IPS-NIHi11 (cell line): ENCODE measurements around the gene ALS2CL.

Experiments
- DNase-seq: peaks from one replicate; pipeline ENCODE4 v3.0.0; 2012; ENCODE audit warnings: mixed read lengths, low spot score

ALS2CL gene

DNA sequence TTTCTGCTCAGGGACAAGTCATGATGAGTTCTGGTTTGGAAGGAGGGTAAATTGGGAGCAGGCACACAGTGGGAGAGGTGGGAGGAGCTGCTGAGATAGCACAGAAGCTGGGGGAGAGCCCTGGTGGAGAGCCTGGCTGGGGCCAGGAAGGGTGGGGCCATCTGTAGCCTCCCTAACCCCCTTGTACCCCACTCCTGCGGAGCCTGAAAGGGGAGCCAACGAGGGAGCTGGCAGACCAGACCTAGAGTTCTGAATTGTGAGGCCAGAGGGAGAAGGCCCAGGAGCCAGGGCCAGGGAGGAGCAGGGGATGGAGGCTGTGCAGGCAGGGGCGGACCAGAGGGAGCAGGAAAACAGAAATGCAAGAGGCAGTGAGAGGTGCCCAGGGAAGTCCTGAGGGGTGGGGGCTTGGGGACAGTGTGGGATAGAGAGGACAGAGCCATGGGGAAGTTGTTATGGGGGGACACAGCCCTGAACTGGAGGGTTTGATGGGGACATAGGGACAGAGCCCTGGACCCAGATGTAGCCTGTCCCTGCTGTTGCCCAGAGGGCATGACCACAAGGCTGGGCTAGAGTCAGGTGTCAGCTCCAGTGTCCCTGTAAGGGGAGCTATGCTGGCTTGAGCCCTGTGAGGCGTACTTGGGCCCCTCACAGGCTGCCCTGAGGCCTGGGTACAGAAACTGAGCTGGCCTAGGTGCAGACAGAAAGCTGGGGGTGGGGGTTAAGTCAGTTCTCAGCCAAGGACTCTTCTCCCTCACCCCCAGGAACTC is 8.9 kb upstream of the ALS2CL start:
- DNase-seq = no peak

DNA sequence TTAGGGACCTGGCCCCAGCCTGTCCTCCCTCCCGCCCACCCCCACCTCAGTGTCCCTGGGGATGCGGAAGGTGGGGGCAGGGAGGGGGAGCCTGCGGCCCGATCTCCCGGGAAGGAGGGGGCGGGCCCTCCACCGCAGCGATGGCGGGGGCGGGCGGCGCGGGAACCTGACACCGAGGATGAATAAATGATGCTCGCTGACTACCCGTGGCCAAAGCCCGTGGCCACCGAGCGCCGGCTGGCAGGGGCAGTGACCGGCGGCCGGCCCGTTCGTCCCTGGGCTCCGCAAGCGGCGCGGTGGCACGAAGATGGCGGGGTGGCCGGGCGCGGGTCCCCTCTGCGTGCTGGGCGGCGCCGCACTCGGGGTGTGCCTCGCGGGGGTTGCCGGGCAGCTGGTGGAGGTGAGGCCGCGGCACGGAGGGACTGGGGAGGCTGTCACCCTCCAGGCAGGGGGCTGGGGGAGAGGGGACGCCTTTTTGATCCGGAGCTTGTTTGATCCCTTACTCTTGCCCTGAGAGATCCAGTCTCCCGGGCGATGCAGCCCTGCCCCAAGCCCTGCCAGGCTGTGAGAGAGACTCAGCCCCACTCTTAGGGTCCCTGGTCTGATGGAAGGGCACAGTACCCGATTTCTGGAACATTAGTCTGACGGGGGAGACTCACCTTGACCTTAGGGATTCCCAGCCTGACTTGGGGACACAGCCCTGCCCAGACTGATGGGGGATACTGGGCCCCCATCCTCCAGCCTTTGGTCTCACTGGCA is 7.9 kb upstream of the ALS2CL start, which contains the start of gene TMIE:
Gene TMIE, plus strand, starts transcription at position 212 of the 759 bp plus-strand sequence. Its CDS starts 96 bp downstream, at position 308.
- DNase-seq = peak; percentile 59

DNA sequence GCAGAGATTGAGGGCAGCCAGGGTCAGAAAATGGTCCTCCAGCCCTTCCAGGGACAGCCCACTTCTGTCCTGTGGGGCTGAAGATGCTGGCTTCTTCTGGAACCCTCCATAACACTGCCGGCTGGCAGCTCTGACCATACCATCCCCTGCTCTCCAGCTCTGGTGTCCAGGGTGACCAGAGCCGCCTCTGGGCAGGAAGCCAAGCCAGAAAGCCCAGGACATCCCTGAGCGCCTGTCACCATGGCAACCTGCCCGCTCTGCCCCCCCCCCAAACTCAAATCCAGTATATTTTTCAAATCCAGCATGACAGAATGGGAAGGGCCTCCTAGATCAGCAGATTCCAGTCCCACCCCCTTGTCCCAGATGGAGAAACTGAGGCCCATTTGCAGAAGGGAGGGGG is 7.3 kb upstream of the ALS2CL start:
- DNase-seq = peak; percentile 40

DNA sequence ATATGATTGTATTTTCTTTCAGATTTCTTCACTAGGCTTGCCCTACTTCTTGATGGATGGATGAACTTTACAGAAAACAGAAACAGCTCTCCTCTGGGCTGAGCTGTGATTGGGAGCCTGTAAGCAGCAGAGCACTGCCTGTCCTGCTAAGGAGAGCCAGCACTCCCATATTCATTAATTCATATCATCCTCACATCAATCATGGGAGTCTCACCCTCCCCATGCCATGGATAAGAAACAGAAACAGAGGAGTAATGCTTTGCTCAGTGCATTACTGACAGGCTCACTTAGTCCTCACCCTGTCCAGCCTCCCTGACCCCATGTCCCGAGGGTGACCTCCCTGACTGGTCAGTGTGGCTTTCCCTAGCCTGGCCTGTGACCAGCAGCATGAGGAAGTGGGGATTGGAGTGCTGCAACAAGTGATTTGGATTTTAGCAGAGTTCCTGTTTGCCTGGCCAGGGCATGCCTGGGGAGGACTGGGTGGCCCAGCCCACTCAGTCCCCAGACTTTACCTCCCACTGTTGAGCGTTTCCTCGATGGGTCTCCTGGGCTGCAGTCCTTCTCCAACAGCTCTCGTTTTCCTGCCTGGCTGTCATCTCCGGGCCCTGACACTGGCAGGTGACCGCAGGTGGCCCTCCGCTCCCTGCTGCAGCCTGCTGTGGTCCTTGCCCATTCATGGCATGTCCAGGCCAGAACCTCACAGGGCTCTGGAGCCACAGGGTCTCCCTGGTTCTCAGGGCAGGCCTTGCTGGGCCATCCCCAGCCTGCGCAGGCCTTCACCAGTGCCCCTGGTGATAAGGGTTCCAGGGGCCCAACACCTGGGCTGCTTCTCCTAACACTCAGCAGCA is 6.4 kb upstream of the ALS2CL start:
- DNase-seq = no peak

DNA sequence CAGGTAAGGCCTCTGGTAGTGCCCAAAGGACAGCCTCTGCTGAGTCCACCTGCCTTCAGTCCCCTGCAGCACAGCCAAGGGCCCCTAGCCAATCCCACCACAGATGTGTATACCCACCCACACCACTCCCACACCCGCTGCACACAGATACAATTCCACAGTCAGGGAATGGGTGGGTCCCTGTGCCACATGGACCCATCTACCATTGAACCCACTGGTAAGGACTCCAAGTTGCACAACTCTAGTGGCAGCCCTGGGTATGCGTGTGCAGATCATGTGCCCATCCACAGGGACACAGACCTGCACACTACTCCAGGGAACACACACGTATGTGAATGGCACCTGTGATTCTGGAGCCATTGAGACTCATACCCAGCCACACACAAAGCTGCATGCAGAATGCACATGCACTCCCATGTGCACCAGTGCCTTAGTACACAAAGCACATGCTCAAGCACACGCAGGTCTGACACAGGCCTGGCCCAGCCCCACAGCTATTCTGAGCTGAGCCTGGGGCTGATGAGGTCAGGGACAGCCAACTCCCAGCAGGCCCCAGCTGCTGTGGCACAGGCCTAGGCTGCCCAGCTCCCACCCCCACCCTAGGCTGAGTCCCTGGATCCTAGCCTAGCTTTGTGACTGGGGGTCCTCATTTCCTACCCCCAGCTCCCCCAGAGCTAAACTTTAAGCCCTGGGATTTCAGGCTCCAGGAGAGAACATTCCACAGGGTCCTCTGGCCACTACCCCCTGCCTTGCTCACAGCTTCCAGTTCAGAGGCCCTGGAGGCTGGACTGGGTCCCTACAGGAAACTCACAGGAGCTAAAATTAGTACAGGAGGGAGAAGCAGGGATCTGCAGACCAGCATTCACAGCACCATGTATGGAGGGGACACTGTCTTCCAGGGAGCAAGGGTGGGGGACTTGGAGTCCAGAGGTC is 2.7 kb upstream of the ALS2CL start:
- no peak for DNase-seq

DNA sequence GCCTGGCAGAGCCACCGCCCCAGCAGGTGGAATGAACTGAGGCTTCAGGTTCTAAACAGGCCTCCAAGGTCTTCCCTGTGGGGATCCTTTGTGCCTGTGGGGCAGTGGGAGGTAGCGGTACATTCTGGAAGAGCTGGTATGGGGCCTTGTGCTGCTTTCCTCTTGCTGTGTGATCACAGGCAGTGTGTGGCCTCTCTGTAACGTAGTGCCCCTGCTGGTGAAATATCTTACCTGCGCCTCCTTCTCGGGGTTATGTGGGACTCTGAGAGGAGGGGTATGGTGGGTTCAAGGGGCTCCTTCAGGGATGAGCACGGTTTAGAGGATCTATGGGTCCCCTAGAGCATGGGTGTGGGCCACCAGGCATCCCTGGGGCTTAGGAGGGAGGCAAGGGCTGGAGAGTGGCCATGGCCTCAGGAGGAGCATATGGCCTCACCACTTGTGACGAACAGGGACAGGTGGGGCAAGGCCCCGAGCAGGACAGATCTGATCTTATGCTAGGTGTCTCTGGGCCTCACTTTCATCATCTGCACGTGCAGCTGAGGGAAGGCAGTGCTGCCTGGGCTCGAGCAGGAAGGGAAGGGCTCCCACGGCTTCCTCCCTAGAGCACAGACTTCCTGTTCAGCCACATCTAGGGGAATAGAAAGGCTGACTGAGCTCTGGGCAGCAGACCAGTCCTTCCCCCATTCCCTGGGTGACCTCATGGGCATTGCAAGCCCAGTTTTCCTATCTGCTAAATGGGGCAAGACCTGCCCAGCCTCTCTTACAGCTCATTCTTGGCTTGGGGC is 1.9 kb upstream of the ALS2CL start:
- DNase-seq = peak; percentile 73

DNA sequence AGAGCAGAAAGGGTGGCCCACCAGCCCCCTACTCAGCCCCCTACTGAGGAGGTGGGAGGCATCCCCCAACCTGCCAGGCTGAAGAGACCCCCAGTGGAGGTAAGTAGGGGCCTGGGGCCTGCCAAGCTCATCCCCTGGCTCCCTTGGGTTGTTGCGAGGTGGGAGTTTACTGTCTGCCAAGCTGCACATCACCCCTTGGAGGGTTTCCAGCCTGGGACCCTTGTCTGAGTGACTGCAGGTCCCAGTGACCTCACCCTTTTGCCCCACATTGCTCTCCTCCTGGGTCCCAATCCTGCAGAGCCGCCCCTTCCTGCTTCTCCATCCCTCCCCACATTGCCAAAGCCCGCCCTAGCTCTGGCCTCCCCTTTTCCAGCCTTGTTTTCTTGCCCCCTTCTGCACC is 1.0 kb upstream of the ALS2CL start:
- DNase-seq = no peak

DNA sequence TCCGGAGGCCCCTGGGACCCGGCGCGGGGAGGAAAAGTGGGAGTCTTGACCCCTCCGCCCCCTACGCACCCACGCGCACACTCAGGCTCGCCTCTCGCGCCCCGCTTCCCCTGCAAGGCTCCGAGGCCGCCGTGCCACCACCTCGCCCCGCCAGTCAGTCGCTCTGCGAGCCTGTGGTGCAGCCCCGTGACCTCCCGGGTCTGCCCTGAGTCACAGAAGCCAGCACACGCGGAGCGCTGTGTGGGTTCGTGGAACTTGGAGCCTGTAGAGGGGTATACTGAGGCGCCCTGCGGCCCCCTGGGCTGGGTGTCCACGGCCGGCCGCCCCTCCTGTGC is 380 bp upstream of the ALS2CL start:
- no peak for DNase-seq

DNA sequence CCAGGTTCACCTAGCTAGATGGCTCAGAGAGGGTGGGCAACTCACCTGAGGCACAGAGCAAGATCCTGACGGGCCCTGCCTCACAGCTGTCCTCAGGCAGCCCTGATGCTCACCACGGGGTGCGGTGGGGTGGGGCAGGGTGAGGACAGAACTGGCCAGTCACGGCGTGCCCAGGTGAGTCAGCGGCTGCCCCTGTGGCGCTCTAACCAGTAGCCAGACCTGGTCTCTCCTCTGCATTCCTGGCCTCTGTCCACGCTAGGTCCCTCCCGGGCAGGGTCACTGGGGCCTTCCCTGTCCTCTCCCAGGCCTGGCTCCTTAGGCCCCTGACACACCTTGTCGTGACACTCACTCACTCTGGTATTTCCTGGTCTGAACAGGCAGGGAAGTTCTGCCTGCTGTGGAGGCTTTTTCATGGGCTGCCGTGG is 901 bp downstream of the ALS2CL start:
- DNase-seq = peak; percentile 70

DNA sequence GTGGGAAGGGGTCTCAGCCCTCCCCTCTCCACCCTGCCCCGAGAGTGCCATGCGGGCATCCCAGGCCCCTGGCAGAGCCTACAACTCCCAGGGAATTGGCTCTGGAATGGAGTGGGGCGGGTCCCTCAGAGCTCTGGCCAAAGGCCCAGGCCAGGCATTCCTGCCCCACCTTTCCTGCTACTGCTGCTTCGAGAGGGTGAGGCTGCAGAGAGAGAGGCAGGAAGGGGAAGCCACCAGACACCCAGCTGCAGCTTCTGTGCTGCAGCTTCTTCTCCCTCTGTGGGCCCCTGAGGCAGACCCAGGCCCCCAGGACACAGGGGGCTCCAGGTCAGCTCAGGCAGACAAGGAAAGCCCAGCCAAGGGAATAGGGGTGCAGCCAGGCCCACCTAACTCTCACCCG is 2.7 kb downstream of the ALS2CL start:
- DNase-seq = no peak

DNA sequence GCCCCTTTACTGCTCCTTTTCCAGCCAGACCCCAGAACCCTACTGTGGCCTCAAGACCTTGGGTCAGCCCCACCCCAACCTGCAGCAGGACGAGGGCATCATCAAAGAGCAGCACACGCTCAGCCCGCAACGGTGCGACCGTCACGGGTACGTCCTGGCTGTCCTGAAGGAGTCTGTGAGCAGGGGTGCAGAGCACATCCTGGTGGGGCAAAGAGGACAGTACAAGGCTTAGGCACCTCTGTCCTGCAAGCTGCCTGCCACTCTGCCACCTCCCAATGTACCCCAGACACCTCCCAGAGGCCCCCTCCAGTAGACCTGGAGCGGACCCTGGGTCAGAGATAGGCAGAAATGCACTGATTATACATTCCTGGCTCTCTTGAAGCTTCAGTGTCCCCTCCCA is 8.0 kb downstream of the ALS2CL start:
- DNase-seq = no peak

DNA sequence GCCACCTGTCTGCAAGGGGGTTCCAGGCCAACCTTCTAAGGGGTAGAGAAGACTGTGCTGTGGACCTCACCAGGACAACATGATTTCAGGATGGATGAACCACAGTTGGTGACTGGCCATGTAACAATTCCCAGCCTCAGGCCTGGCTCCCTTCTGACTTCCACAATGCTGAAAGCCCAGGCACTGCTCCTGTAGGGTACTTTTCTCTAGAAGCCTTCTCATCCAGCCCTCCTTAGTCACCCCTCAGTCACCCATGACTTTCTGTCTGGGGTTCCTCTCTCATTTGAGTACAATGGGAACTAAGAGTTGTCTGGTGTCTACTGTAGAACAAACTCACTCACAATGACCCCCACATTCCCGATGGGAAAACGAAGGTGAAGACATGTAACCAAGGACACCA is 8.6 kb downstream of the ALS2CL start:
- no peak for DNase-seq

DNA sequence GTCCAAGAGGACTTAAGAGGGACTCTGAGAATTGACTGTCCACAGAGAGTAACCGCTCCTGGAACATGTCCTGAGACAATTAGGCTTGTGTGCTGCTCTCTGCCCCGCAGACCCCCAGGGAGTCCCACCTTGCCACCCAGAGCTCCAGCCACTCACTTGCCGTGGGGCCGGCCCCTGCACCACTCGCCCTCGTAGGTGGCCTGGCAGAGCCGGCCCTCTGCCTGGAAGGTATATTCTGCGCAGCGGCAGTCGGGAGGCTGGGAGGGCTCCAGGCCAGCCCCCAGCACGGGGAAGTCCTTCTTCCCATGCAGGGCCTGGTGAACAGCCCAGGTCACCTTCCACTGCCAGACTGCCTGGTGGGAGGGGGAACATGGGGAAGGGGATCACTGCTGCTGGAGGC is 10.5 kb downstream of the ALS2CL start:
- DNase-seq = no peak

DNA sequence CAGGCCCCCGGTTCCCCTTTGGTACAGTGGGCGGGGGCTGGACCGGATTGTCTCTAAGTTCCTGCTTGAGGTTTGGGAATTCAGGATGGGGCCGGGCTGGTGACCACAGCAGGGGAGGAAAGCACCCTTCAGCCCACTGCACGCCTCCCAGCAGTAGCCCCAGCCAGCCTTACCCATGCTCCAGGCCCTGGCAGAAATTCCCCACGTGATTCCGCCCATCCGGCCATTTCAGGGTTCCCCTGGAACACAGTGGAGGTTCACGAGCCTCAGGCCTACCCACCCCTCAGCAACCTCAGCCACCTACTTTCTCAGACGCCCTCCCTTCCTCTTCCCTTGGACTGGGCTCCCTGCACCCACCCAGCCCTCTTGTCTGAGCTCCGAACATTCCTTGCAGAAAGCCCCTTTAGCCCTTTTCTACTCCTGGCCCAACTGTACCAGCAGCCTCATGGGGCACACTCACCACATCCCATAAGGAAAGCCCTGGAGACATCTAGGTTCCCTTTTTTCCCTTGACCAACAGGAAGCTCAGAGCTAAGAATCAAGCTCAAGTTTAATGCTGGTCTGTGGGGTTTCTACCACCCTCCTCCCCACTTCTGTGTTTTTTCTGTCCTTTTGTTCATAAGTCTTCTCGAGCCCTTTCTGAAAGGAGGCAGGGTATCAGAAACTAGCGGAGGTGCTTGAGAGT is 11.5 kb downstream of the ALS2CL start:
- no peak for DNase-seq

DNA sequence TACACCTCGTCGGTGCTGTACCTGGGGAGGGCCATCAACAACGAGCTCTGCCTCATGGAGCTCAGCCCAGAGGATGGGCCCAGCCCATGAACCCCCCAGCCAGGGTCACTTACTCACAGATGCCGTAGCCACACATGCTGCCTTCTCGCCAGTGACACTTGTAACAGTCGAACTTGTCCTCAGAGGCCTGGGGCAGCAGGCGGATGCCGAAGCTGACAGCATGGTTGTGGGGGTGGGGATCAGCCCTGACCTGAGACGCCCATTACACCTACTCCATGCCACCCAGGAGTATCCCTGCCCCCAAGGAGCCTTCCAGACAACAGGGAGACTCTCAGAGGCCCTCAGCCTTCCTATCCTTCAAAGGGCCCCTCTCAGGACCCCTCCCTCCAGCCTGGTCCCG is 12.1 kb downstream of the ALS2CL start:
- DNase-seq = no peak

DNA sequence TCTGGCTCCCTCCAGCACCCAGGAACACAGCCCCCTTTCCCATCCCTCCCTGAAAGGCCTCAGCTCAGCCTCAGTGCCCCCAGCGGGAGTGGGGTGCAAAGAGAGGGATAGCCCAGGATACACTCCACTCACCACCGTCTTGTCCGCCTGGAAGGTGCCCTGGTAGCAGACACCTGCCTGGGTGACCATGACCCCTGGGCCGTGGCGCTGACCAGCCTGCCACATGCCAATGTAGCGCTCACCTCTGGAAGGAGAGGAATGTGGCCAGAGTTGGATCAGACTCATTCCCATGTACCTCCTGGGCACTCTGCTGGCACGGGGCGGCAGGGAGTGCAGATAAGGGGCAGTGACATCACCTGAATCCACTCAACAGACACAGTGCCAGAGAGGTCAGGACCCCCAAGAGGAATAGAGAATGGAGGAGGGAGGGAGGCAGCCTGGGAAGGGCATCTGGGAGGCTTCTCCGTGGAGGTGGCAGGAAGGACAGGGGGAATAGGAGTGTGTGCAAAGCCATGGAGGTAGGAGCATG is 13.1 kb downstream of the ALS2CL start:
- no peak for DNase-seq

DNA sequence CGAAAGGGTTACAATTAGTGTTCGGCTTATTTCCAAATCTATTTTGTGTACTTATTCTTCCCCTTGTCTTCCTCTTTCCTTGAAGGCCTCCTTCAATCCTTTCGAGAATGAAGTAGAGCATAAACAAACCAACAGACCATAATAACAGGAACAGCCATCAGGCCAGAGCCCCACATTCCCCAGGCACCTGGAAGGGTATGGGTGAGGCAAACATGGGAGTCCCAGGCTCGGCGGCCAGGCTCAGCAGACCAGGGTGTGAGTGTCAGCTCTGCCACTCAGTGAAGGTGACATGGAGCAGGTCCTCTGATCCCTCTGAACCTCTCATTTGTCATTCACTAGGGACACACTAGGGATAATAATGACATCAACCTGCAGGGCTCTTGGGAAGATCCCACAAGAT is 13.8 kb downstream of the ALS2CL start:
- no peak for DNase-seq

DNA sequence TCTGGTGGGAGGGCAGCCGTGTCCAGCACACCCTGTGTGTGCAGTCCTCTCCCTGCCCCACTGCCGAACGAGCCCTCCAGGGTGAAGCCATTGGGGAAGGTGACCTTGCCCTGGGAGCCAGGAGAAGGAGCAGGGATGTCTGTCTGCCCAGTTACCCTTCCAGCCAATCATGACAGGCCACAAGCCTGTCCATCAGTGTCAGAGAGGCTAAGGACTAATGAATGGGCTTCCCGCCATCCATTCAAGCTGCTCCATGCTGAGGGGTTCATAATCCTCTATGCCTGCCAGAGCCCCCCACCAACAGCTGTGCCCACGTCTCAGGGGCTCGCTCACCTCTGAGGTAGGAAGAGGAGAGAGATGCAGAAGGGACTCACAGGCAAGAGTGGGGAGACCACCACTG is 15.2 kb downstream of the ALS2CL start:
- no peak for DNase-seq

DNA sequence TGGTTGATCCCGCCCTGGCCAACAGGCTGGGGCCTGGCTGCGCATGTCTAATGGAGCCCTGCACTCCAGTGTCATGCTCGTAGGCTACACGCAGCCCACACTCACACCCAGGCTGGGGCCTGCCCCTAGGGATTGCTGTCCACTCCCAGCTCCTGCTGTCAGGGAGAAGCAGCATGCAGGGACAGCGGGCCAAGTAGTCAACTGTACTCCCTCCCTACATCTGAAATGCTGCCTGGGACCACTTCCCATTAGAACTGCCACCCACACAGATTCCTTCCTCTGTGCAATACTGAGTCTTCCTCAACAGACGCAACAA is 16.1 kb downstream of the ALS2CL start:
- DNase-seq = no peak
